H1 (cell line): ENCODE results near the gene SURF2. TPM values are rescaled to one million over a fixed set of nuclear protein-coding genes. Genes with fewer than 3 reads are reported as not detected.

Experiments
- CTCF ChIA-PET: fragments of 300-600 bp; sonication (Branson Sonifier 250); formaldehyde crosslinking; loops from one replicate; lab custom pipeline; 2021; ENCODE audit not compliant: partially characterized antibody; lab: Charles Lee
- POLR2A ChIA-PET: fragments of 300-600 bp; sonication (Branson Sonifier 250); formaldehyde crosslinking; loops from one replicate; lab custom pipeline; 2021; ENCODE audit warnings: inconsistent platforms; ENCODE audit not compliant: partially characterized antibody; lab: Charles Lee
- DNase-seq, 2 experiments: peaks; one replicate each; pipeline versions ENCODE4 v3.0.0 to v3.0.0-alpha.2; 2010 to 2022; ENCODE audit warnings: low spot score in 2 of 2, low read depth in 1 of 2, mixed read lengths in 1 of 2
- FAIRE-seq: peaks from 2 replicates; lab custom pipeline; 2011; peaks lifted over from hg19 to GRCh38; lab: Jason Lieb, UNC
- H2AFZ ChIP-seq: 2 replicates; pipeline ENCODE4 v1.8.1; 2012; ENCODE audit warnings: low read length, inconsistent platforms
- H2AK5ac ChIP-seq: 2 replicates; pipeline ENCODE4 v1.6.1; 2013; ENCODE audit warnings: low read depth, low read length
- H2BK120ac ChIP-seq: replicated peaks from 2 replicates; pipeline ENCODE3; 2013; ENCODE audit warnings: low read depth, low read length, inconsistent platforms
- H2BK12ac ChIP-seq: 2 replicates; pipeline ENCODE4 v1.6.1; 2013; ENCODE audit warnings: low read depth, low read length
- H2BK15ac ChIP-seq: 2 replicates; pipeline ENCODE4 v1.6.1; 2013; ENCODE audit warnings: low read length
- H2BK20ac ChIP-seq: 2 replicates; pipeline ENCODE4 v1.6.1; 2013; ENCODE audit warnings: low read length
- H2BK5ac ChIP-seq: 2 replicates; pipeline ENCODE4 v1.6.1; 2013; ENCODE audit warnings: low read depth, low read length
- H3K14ac ChIP-seq: 2 replicates; pipeline ENCODE4 v1.6.1; 2013; ENCODE audit warnings: inconsistent platforms; ENCODE audit not compliant: insufficient read length
- H3K18ac ChIP-seq: 2 replicates; pipeline ENCODE4 v1.6.1; 2013; ENCODE audit warnings: low read length; ENCODE audit errors: extremely low read depth
- H3K23ac ChIP-seq: 2 replicates; pipeline ENCODE4 v1.6.1; 2013; ENCODE audit warnings: inconsistent platforms; ENCODE audit not compliant: insufficient read length
- H3K23me2 ChIP-seq: 2 replicates; pipeline ENCODE4 v1.6.1; 2013; ENCODE audit warnings: low read depth, low read length
- H3K27ac ChIP-seq: 2 replicates; pipeline ENCODE4 v1.6.1; 2011; ENCODE audit warnings: low read depth, low read length, inconsistent platforms
- H3K27me3 ChIP-seq, 4 experiments: replicated peaks in 1 of 4; 1 replicate in 1 of 4; 2 replicates in 3 of 4; pipeline versions ENCODE4 v1.6.1 to v1.8.1; 2011 to 2013; ENCODE audit warnings: low read length in 3 of 4, mild to moderate bottlenecking in 3 of 4, inconsistent platforms in 2 of 4, mixed read lengths in 2 of 4, moderate library complexity in 1 of 4; ENCODE audit not compliant: control insufficient read depth in 3 of 4, insufficient read depth in 3 of 4; ENCODE audit errors: extremely low read depth in 1 of 4
- H3K36me3 ChIP-seq, 4 experiments: 2 replicates each; pipeline versions ENCODE4 v1.6.1 to v1.8.1; 2011 to 2013; ENCODE audit warnings: mild to moderate bottlenecking in 4 of 4, low read length in 3 of 4, moderate library complexity in 2 of 4, control low read depth in 1 of 4, inconsistent platforms in 1 of 4; ENCODE audit not compliant: insufficient read depth in 4 of 4, control insufficient read depth in 2 of 4
- H3K4ac ChIP-seq: replicated peaks from 2 replicates; pipeline ENCODE3; 2013; ENCODE audit warnings: low read length, low read depth, mixed read lengths, inconsistent platforms; ENCODE audit not compliant: insufficient read length
- H3K4me1 ChIP-seq, 4 experiments: replicated peaks in 1 of 4; 1 replicate in 1 of 4; 2 replicates in 3 of 4; pipeline versions ENCODE4 v1.6.1 to v1.8.1; 2011 to 2013; ENCODE audit warnings: low read length in 3 of 4, inconsistent platforms in 2 of 4, mixed read lengths in 1 of 4; ENCODE audit not compliant: insufficient read depth in 4 of 4, control insufficient read depth in 3 of 4
- H3K4me2 ChIP-seq, 2 experiments: 2 replicates each; pipeline versions ENCODE4 v1.6.1 to v1.8.1; 2011 to 2013; ENCODE audit warnings: low read depth in 2 of 2, low read length in 2 of 2, control low read depth in 1 of 2, inconsistent platforms in 1 of 2, mild to moderate bottlenecking in 1 of 2; ENCODE audit not compliant: insufficient read depth in 1 of 2
- H3K4me3 ChIP-seq, 4 experiments: fragments of 200-600, 300-600 bp in 1 of 4; sonication (generic), shearing (Covaris generic), sonication (Bioruptor Twin) in 1 of 4; 2 replicates each; pipeline versions ENCODE4 v1.5.1 to v1.8.1; 2011 to 2016; ENCODE audit warnings: low read length in 4 of 4, low read depth in 3 of 4, control low read depth in 2 of 4, inconsistent platforms in 2 of 4, mild to moderate bottlenecking in 2 of 4, mixed read lengths in 1 of 4, moderate library complexity in 1 of 4; ENCODE audit not compliant: insufficient read depth in 2 of 4; ENCODE audit errors: extremely low read depth in 1 of 4
- H3K56ac ChIP-seq: replicated peaks from 2 replicates; pipeline ENCODE3; 2013; ENCODE audit warnings: low read depth, mild to moderate bottlenecking, mixed read lengths, low read length, inconsistent platforms; ENCODE audit not compliant: insufficient read length
- H3K79me1 ChIP-seq: 2 replicates; pipeline ENCODE4 v1.6.1; 2013; ENCODE audit warnings: low read depth, low read length, control low read depth
- H3K79me2 ChIP-seq, 2 experiments: 2 replicates each; pipeline versions ENCODE4 v1.6.1 to v1.8.1; 2012 to 2013; ENCODE audit warnings: low read length in 2 of 2, mild to moderate bottlenecking in 2 of 2, inconsistent platforms in 1 of 2; ENCODE audit not compliant: insufficient read depth in 2 of 2, control insufficient read depth in 1 of 2
- H3K9ac ChIP-seq, 4 experiments: replicated peaks in 1 of 4; 1 replicate in 1 of 4; 2 replicates in 3 of 4; pipeline versions ENCODE4 v1.6.1 to v1.8.1; 2011 to 2013; ENCODE audit warnings: low read depth in 3 of 4, low read length in 3 of 4, control low read depth in 2 of 4, mild to moderate bottlenecking in 2 of 4, moderate library complexity in 2 of 4, inconsistent platforms in 1 of 4; ENCODE audit errors: extremely low read depth in 1 of 4
- H3K9me3 ChIP-seq, 2 experiments: 2 replicates each; pipeline versions ENCODE4 v1.6.1 to v1.8.1; 2012 to 2013; ENCODE audit warnings: mild to moderate bottlenecking in 2 of 2, moderate library complexity in 2 of 2, control low read depth in 1 of 2, inconsistent platforms in 1 of 2, low read depth in 1 of 2, low read length in 1 of 2, mixed read lengths in 1 of 2; ENCODE audit not compliant: insufficient read depth in 2 of 2
- H4K20me1 ChIP-seq, 2 experiments: replicated peaks in 1 of 2; 2 replicates each; pipeline versions ENCODE3 to v1.8.1; 2011 to 2013; ENCODE audit warnings: inconsistent platforms in 2 of 2, low read length in 2 of 2, mild to moderate bottlenecking in 1 of 2; ENCODE audit not compliant: insufficient read depth in 2 of 2, control insufficient read depth in 1 of 2
- H4K5ac ChIP-seq: 2 replicates; pipeline ENCODE4 v1.6.1; 2013; ENCODE audit warnings: low read length, low read depth, mixed read lengths, inconsistent platforms; ENCODE audit not compliant: insufficient read length
- H4K8ac ChIP-seq: 2 replicates; pipeline ENCODE4 v1.8.0; 2013; ENCODE audit warnings: mild to moderate bottlenecking, moderate library complexity, low read length, inconsistent platforms; ENCODE audit not compliant: insufficient read depth; ENCODE audit errors: extremely low read depth
- H4K91ac ChIP-seq: replicated peaks from 2 replicates; pipeline ENCODE3; 2013; ENCODE audit warnings: low read length, mixed read lengths, inconsistent platforms; ENCODE audit not compliant: insufficient read length
- EGR1 ChIP-seq: IDR thresholded peaks from 2 replicates; pipeline ENCODE4 v1.6.1; 2011; ENCODE audit warnings: low read depth, low read length, borderline replicate concordance
- GABPA ChIP-seq: IDR thresholded peaks from 2 replicates; pipeline ENCODE4 v1.6.1; 2011; ENCODE audit warnings: mild to moderate bottlenecking, low read length, moderate library complexity, borderline replicate concordance; ENCODE audit not compliant: insufficient read depth
- JUN ChIP-seq: IDR thresholded peaks from 2 replicates; pipeline ENCODE4 v1.6.1; 2011; ENCODE audit warnings: low read depth, mild to moderate bottlenecking, improper control_type of control experiment, low read length
- SP1 ChIP-seq: IDR thresholded peaks from 2 replicates; pipeline ENCODE4 v1.6.1; 2011; ENCODE audit warnings: low read depth, low read length
- TBP ChIP-seq: IDR thresholded peaks from 2 replicates; pipeline ENCODE4 v1.6.1; 2011; ENCODE audit warnings: low read depth, low read length, improper control_type of control experiment
- WGBS, 2 experiments: shearing (Covaris generic) in 1 of 2; methylation state at CpG; one replicate each; pipeline versions ENCODE4 v1.1.6 to v1.1.7; 2013 to 2015; ENCODE audit warnings: low lambda C conversion rate in 2 of 2, mixed read lengths in 2 of 2, inconsistent platforms in 1 of 2, low coverage in 1 of 2, missing lambda C conversion rate in 1 of 2; ENCODE audit not compliant: insufficient replicate concordance in 2 of 2, insufficient coverage in 1 of 2, insufficient read length in 1 of 2; ENCODE audit errors: extremely low coverage in 1 of 2, missing lambda C conversion rate in 1 of 2; 5-methylcytosine and 5-hydroxymethylcytosine counted together
- polyA plus RNA-seq, 7 experiments: library from polyadenylated mRNA; depleted of rRNA in 3 of 7; stranded (reverse) in 5 of 7; unstranded in 2 of 7; fragments of >200 nt in 5 of 7; fragments of 200-250 nt in 2 of 7; gene quantifications; 1 replicate in 5 of 7; 2 replicates in 1 of 7; 4 replicates in 1 of 7; pipeline versions ENCODE4 v1.2.1 to v1.2.3, GENCODE V29; 2011 to 2013; ENCODE audit warnings: missing spikeins in 2 of 7, mixed read lengths in 2 of 7
- total RNA-seq: library from RNA; stranded (reverse); fragmentation: NEBNext Ultra II Directional; extraction: Animal tissue kit (Norgen Biotek cat#: 25700); gene quantifications from 2 replicates; pipeline ENCODE4 v1.2.1, GENCODE V29; 2021

The SURF2 gene
- total and polyA plus RNA-seq, 2 of the 8 experiments (the other 6 are each of a cell fraction or from before 2014, with no cell fraction given): 36.6 to 37.7 TPM

GRCh38 chr9:133384736-133385321, 28.5 kb downstream of the SURF2 start:
- Histone ChIP-seq H3K4me1 (no peaks in the 10 kb centered on the region; a peak in 1 of 7 replicates), H3K56ac (no peak overlapping the region), H2BK5ac (no peak overlapping the region), H3K27ac (no peak overlapping the region), H3K4me2 (no peak overlapping the region), H4K5ac (no peak overlapping the region), H3K79me2 (no peaks in the 10 kb centered on the region), H3K23me2 (peaks cover 16% of the 10 kb centered on the region; the same call in 1 of the 2 replicates), H2BK15ac (no peak overlapping the region), H3K23ac (no peak overlapping the region), H3K79me1 (no peaks in the 10 kb centered on the region), H3K4ac (no peak overlapping the region), H3K27me3 (peaks cover 0 to 2% (median 0%) of the 10 kb centered on the region in 4 experiments; a peak in 1 of 7 replicates), H4K20me1 (peaks cover 0 to 15% of the 10 kb centered on the region in 2 experiments), H2BK120ac (no peak overlapping the region), H3K36me3 (no peaks in the 10 kb centered on the region; a peak in 1 of 8 replicates), H3K18ac (no peak overlapping the region), H3K9ac (no peak overlapping the region), H3K4me3 (no peak overlapping the region), H4K8ac (no peak overlapping the region), H2BK12ac (no peak overlapping the region), H2BK20ac (no peak overlapping the region), H2AFZ (no peak overlapping the region), H2AK5ac (no peak overlapping the region), H4K91ac (no peak overlapping the region), H3K14ac (no peak overlapping the region), H3K9me3 (peaks cover 0 to 11% of the 10 kb centered on the region in 2 experiments; a peak in 2 of 4 replicates)
- ChIA-PET CTCF (interaction anchor here (0.5 to 4.7 kb wide), 6 partner anchors 12 to 111 kb away, joined by 3 to 52 read pairs (median 4); no protein-coding TSS in a partner anchor), POLR2A (interaction anchor here (1.0 to 1.6 kb wide), 6 partner anchors 10 to 37 kb away, joined by 3 to 5 read pairs (median 3); partner anchors contain the start of genes MED22, REXO4 and RPL7A)
- TF ChIP-seq SP1 (no peak), GABPA (no peak), EGR1 (no peak), TBP (no peak), JUN (no peak)
- FAIRE-seq (no peak), DNase-seq (no peak)
- WGBS, 2 experiments: 94% methylated on average over 17 of the region's 17 CpGs; no CpG with 5 or more reads in 1 of the 2 experiments
